Neural cell (in vitro differentiated cells): ENCODE measurements around the gene INTS6. TPM values are rescaled to one million over a fixed set of nuclear protein-coding genes. Genes with fewer than 3 reads are reported as not detected.

Experiments used
- H2AFZ ChIP-seq: fragments of 200-600, 300-800 bp; sonication (generic), shearing (Covaris generic); 2 replicates; pipeline ENCODE4 v1.6.0; 2014; ENCODE audit warnings: low read depth, mild to moderate bottlenecking, antibody characterized with exemption, low read length, moderate library complexity
- H3F3A ChIP-seq: fragments of 200-600 bp; shearing (Covaris generic); 2 replicates; pipeline ENCODE4 v1.6.1; 2016; ENCODE audit warnings: mild to moderate bottlenecking, moderate library complexity, mixed read lengths, antibody characterized with exemption, low read length; ENCODE audit not compliant: insufficient read depth, poor library complexity, severe bottlenecking
- H3K27ac ChIP-seq: fragments of 200-600, 300-800 bp; sonication (generic), shearing (Covaris generic); 2 replicates; pipeline ENCODE4 v1.5.1; 2014; ENCODE audit warnings: mild to moderate bottlenecking, low read length, moderate library complexity
- H3K27me3 ChIP-seq: fragments of 300-800, 200-600 bp; sonication (generic), shearing (Covaris generic); 2 replicates; pipeline ENCODE4 v1.6.0; 2014; ENCODE audit warnings: mild to moderate bottlenecking, low read depth, low read length, moderate library complexity; ENCODE audit not compliant: insufficient read depth
- H3K36me3 ChIP-seq: fragments of 300-800, 200-600 bp; sonication (generic), shearing (Covaris generic); 2 replicates; pipeline ENCODE4 v1.5.1; 2014; ENCODE audit warnings: mild to moderate bottlenecking, antibody characterized with exemption, low read length, moderate library complexity; ENCODE audit not compliant: insufficient read depth
- H3K4me2 ChIP-seq: fragments of 300-800, 200-600 bp; sonication (generic), shearing (Covaris generic); 2 replicates; pipeline ENCODE4 v1.6.0; 2014; ENCODE audit warnings: mild to moderate bottlenecking, low read length
- H3K4me3 ChIP-seq: fragments of 300-800, 200-600 bp; sonication (generic), shearing (Covaris generic); 2 replicates; pipeline ENCODE4 v1.5.1; 2014; ENCODE audit warnings: mild to moderate bottlenecking, low read length, moderate library complexity
- H3K79me2 ChIP-seq: fragments of 200-600 bp; shearing (Covaris generic); replicated peaks from 2 replicates; pipeline ENCODE4 v1.6.0; 2014; ENCODE audit warnings: mild to moderate bottlenecking, low read length, moderate library complexity; ENCODE audit not compliant: insufficient read depth
- H3K9ac ChIP-seq: fragments of 300-800, 200-600 bp; sonication (generic), shearing (Covaris generic); 2 replicates; pipeline ENCODE4 v1.6.1; 2016; ENCODE audit warnings: mild to moderate bottlenecking, low read length, mixed read lengths
- H3K9me2 ChIP-seq: fragments of 200-600 bp; shearing (Covaris generic); 2 replicates; pipeline ENCODE4 v1.6.1; 2016; ENCODE audit warnings: mild to moderate bottlenecking, low read length, mixed read lengths; ENCODE audit not compliant: insufficient read depth
- H3K9me3 ChIP-seq: fragments of 200-600, 300-800 bp; sonication (generic), shearing (Covaris generic); 2 replicates; pipeline ENCODE4 v1.6.1; 2016; ENCODE audit warnings: mild to moderate bottlenecking, mixed run types, low read length, moderate library complexity, mixed read lengths
- H4K20me1 ChIP-seq: fragments of 200-600 bp; shearing (Covaris generic); 2 replicates; pipeline ENCODE4 v1.6.1; 2016; ENCODE audit warnings: mild to moderate bottlenecking, mixed run types; ENCODE audit not compliant: insufficient read depth
- EP300 ChIP-seq: fragments of 450-650 bp; conservative IDR thresholded peaks from 2 replicates; pipeline ENCODE4 v1.6.1; 2014; ENCODE audit warnings: antibody characterized with exemption, mild to moderate bottlenecking, moderate library complexity; ENCODE audit not compliant: poor library complexity, severe bottlenecking
- EZH2 ChIP-seq: fragments of 200-600, 300-800 bp; shearing (Covaris generic), sonication (generic); IDR thresholded peaks from 2 replicates; pipeline ENCODE4 v1.6.1; 2014; ENCODE audit warnings: antibody characterized with exemption, low read length, borderline replicate concordance, mild to moderate bottlenecking; ENCODE audit not compliant: insufficient read depth, poor library complexity, severe bottlenecking
- MXI1 ChIP-seq: fragments of 450-650 bp; conservative IDR thresholded peaks from 2 replicates; pipeline ENCODE4 v1.6.1; 2014; ENCODE audit warnings: antibody characterized with exemption, mild to moderate bottlenecking; ENCODE audit not compliant: poor library complexity, severe bottlenecking
- POLR2AphosphoS5 ChIP-seq: IDR thresholded peaks from 2 replicates; pipeline ENCODE4 v1.6.1; 2012
- RAD21 ChIP-seq: fragments of 450-650 bp; conservative IDR thresholded peaks from 2 replicates; pipeline ENCODE4 v1.6.1; 2014; ENCODE audit warnings: antibody characterized with exemption, mild to moderate bottlenecking, moderate library complexity
- REST ChIP-seq: IDR thresholded peaks from 2 replicates; pipeline ENCODE4 v1.6.1; 2012; ENCODE audit warnings: borderline replicate concordance
- SMC3 ChIP-seq: fragments of 450-650 bp; conservative IDR thresholded peaks from 2 replicates; pipeline ENCODE4 v1.6.1; 2014; ENCODE audit warnings: antibody characterized with exemption, mild to moderate bottlenecking, moderate library complexity; ENCODE audit not compliant: poor library complexity
- TAF1 ChIP-seq: IDR thresholded peaks from 2 replicates; pipeline ENCODE4 v1.6.1; 2012; ENCODE audit warnings: low read depth
- polyA plus RNA-seq: library from polyadenylated mRNA; depleted of rRNA; stranded (reverse); fragments of >200 nt; gene quantifications from 2 replicates; pipeline ENCODE4 v1.2.3, GENCODE V29; 2014
- TF ChIP-seq, protein P1 (sequence below): fragments of 450-650 bp; IDR thresholded peaks from 2 replicates; pipeline ENCODE4 v1.5.1; 2014; ENCODE audit warnings: antibody characterized with exemption, mild to moderate bottlenecking, moderate library complexity; ENCODE audit not compliant: poor library complexity, severe bottlenecking

INTS6 gene
- polyA plus RNA-seq, 1 donor from 2014 or later = 22.6 TPM

DNA sequence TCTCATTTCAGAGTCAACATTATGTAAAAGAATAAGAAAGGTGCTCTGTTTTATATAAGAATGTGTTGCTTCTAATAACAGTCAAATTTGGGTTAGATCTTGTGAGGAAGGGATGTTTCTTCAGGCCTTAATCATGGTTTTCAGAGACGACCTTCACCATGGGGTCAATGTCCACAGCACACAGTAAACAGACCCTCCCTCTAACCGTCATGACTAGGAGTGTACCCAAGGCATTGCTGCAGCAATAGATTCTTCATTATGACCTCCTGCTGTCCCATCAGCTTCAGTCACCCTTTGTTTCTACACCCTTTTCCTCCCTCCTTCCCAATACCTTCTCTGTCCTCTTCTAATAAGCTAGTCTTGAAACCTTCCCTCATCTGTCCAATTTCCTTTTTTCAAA, 97.6 kb downstream of the INTS6 start:
- TF ChIP-seq, protein P1, sequence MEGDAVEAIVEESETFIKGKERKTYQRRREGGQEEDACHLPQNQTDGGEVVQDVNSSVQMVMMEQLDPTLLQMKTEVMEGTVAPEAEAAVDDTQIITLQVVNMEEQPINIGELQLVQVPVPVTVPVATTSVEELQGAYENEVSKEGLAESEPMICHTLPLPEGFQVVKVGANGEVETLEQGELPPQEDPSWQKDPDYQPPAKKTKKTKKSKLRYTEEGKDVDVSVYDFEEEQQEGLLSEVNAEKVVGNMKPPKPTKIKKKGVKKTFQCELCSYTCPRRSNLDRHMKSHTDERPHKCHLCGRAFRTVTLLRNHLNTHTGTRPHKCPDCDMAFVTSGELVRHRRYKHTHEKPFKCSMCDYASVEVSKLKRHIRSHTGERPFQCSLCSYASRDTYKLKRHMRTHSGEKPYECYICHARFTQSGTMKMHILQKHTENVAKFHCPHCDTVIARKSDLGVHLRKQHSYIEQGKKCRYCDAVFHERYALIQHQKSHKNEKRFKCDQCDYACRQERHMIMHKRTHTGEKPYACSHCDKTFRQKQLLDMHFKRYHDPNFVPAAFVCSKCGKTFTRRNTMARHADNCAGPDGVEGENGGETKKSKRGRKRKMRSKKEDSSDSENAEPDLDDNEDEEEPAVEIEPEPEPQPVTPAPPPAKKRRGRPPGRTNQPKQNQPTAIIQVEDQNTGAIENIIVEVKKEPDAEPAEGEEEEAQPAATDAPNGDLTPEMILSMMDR = no peak
- TF ChIP-seq MXI1 = no peak
- TF ChIP-seq TAF1 = no peak
- TF ChIP-seq EZH2 = no peak
- no peak for TF ChIP-seq SMC3
- no peak for TF ChIP-seq RAD21
- no peak for TF ChIP-seq REST
- no peak for TF ChIP-seq POLR2AphosphoS5
- no peak for TF ChIP-seq EP300

GRCh38 chr13:51349016-51349415, 103.8 kb downstream of the INTS6 start:
- TF ChIP-seq EP300 (no peak), REST (no peak), RAD21 (no peak), POLR2AphosphoS5 (no peak), TAF1 (no peak), MXI1 (no peak), SMC3 (no peak), EZH2 (no peak)
- TF ChIP-seq, protein P1 = no peak
- Histone ChIP-seq H3K27ac (no peak overlapping the region), H3K36me3 (no peaks in the 10 kb centered on the region), H2AFZ (no peak overlapping the region), H3K9me2 (no peaks in the 10 kb centered on the region), H3K27me3 (no peaks in the 10 kb centered on the region), H3F3A (no peaks in the 10 kb centered on the region), H3K4me3 (no peak overlapping the region), H3K79me2 (no peaks in the 10 kb centered on the region), H3K9me3 (no peaks in the 10 kb centered on the region), H4K20me1 (no peaks in the 10 kb centered on the region), H3K9ac (no peak overlapping the region), H3K4me2 (no peak overlapping the region)

More for the DNA sequence above, 97.6 kb downstream of the INTS6 start:
- Histone ChIP-seq H3K4me3 (no peak overlapping the region), H3K4me2 (no peak overlapping the region), H3F3A (no peaks in the 10 kb centered on the region), H3K9ac (no peak overlapping the region), H3K27me3 (no peaks in the 10 kb centered on the region), H3K9me2 (no peaks in the 10 kb centered on the region), H3K79me2 (no peaks in the 10 kb centered on the region), H2AFZ (no peak overlapping the region), H4K20me1 (no peaks in the 10 kb centered on the region), H3K9me3 (no peaks in the 10 kb centered on the region), H3K27ac (no peak overlapping the region), H3K36me3 (no peaks in the 10 kb centered on the region)
